ENCODE measurements around the gene GPANK1. TPM values are rescaled to one million over a fixed set of nuclear protein-coding genes. Genes with fewer than 3 reads are reported as not detected.
"Not testable (repeated sequence)": the region's sequence is repeated elsewhere in the genome, so short reads cannot be mapped to it uniquely, and the experiment has no call there.

GPANK1 gene
- total RNA-seq: 18.0 TPM

- peak; percentile 98 for DNase-seq
Measured at GRCh38 chr6:31664790-31665500, at the start of gene GPANK1. GPANK1 (minus strand) TSS chr6:31664997; CDS start chr6:31664478, 519 bp downstream.

- DNase-seq: no peak
Measured at GRCh38 chr6:31713991-31714684, 49.3 kb upstream of the GPANK1 start.

DNA sequence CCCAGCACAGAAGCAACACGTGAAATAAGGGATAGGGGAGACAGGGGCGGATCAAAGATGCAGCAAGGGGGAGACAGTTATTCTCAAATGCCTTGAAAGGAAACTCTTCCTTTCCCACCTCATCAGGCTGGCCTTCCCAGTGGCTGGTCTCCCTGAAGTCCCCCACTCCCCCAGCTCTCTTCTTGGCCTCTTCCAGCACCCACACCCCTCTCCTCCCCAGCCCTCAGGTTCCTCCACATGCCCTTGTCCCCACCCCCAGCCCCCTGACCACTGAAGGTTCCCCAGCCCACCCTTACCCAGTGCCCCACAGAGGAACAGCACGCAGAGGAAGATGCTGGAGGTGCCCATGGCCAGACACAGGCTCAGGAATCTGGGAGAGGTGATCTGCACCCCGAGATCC, 48.7 kb upstream of the GPANK1 start:
- DNase-seq: no peak

- DNase-seq: no peak
Measured at GRCh38 chr6:31712296-31712695, 47.5 kb upstream of the GPANK1 start.

GRCh38 chr6:31711233-31711632, 46.4 kb upstream of the GPANK1 start:
- no peak for DNase-seq

GRCh38 chr6:31710523-31711219, 45.9 kb upstream of the GPANK1 start:
- DNase-seq: no peak

- DNase-seq: not testable (repeated sequence)
Measured at GRCh38 chr6:31709157-31709556, 44.4 kb upstream of the GPANK1 start.

DNA sequence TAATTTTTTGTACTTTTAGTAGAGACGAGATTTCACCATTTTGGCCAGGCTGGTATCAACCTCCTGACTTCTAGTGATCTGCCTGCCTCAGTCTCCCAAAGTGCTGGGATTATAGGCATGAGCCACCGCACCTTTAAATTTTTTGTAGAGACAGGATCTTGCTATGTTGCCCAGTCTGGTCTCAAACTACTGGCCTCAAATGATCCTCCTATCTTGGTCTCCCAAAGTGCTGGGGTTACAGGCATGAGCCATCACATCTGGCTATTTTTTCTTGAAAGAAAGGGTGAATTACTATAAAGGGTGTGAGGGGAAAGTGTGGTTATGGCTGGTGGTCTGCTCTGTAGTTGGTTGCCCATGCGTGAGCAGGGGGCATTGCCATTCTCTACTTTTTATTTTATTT, 43.4 kb upstream of the GPANK1 start:
- no peak for DNase-seq

GRCh38 chr6:31707701-31708100, 42.9 kb upstream of the GPANK1 start:
- no peak for DNase-seq

DNA sequence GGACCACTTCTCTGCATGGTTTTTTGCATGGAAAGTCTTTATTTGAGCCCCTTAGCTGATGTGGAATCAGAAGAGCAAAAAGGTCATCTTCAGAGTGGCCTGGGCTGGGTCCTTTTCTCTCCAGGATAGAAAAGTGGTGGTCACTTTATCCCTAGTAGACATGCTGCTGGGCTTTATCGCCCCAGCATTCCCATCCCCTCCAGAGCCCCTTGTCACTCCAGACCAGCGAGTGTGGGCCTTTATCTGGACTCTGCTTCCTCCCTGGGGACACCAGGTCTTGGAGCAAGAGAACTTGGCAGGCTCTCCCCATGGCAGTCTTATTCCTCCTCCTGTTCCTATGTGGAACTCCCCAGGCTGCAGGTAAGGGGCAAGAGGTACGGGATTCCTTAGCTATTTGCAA, 41.8 kb upstream of the GPANK1 start, which contains the start of gene LY6G6F:
Gene LY6G6F (plus strand): TSS at position 268 of the 400 bp plus-strand sequence. CDS start 41 bp downstream, at position 309.
- no peak for DNase-seq

- DNase-seq: no peak
Measured at GRCh38 chr6:31705931-31706330, 41.1 kb upstream of the GPANK1 start.

GRCh38 chr6:31702819-31703716, 38.3 kb upstream of the GPANK1 start, which contains the start of gene ABHD16A:
ABHD16A (minus strand) TSS chr6:31703324; CDS start chr6:31703281, 43 bp downstream.
- peak; percentile 100 for DNase-seq

- DNase-seq: peak; percentile 25
Measured at GRCh38 chr6:31702405-31702818, 37.6 kb upstream of the GPANK1 start.

- peak; percentile 84 for DNase-seq
Measured at GRCh38 chr6:31701666-31702404, 37.0 kb upstream of the GPANK1 start.

- DNase-seq: no peak
Measured at GRCh38 chr6:31700740-31701401, 36.1 kb upstream of the GPANK1 start.

DNA sequence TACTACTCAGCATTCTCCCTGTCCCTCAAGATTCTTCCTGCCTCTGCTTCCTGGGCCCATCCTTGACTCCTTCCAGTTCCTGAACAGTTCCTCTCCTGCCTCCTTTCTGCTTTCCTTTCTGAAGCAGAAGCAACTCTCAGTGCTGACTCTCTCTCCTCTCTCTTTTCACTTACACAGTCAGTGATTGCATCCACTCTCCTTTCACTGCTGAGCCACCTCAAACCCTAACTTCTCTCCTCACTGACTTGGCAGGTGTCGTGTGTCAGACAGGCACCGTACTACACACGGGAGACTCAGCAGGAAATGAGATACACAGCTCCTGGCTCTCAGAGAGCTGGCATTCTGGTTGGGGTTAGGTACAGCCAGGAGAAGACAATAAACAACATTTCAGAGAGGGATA, 32.8 kb upstream of the GPANK1 start:
- no peak for DNase-seq

DNA sequence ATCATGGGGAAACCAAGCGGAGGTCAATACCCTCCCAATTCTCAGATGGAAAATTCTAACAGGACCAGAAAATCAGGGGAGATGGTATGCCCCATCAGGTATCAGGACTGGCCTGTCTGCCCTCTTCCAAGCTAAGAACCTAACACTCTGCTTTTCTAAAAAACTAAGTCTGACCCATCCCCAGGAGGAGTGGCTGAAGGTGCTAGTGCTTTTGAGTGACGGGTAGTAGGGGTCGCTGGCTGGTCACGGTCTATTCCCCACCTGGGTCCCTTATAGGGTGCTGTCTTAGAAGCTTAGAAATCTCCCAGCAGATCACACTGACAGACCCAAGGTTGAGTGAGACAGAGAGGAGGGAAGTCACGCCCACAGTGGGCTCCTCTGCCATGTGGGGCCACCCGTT, 28.7 kb upstream of the GPANK1 start:
- DNase-seq: no peak

DNA sequence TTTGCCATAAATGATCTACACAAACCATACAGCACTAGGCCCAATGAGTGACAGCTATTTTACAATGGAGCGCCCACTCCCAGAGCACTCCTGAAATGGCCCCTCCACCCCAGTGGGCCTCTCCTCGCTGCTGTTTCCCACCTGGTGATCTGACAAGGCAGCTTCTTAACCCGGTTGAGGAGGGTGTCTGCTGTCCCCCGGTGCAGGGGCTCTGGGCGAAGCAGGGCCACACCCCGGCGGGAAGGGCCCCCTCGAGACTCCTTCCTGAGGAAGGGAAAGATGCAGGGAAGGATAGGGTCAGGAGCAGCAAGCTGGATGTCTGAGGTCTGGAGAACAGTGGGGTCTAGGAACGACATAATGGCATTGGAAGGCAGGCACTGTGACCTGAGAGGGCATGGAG, 28.1 kb upstream of the GPANK1 start:
- DNase-seq: no peak

DNA sequence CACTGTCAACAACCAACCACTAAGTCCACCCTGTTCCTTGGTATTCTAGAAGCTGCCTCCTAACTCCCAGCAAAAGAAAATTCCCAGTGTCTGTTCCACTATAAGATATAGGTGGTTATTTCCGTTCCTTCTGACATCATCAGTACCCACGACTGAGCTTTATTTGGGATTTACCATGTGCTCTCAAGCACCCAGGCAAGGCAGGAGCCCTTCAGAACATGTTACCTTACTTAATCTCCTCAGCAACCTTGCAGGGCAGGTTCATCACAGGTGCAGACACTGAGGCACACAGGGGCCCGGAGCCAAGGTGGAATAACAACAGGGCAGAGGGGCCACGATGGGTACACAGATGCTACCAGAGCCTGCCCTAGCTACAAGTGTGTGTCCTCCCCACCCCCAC, 27.6 kb upstream of the GPANK1 start:
- no peak for DNase-seq

DNA sequence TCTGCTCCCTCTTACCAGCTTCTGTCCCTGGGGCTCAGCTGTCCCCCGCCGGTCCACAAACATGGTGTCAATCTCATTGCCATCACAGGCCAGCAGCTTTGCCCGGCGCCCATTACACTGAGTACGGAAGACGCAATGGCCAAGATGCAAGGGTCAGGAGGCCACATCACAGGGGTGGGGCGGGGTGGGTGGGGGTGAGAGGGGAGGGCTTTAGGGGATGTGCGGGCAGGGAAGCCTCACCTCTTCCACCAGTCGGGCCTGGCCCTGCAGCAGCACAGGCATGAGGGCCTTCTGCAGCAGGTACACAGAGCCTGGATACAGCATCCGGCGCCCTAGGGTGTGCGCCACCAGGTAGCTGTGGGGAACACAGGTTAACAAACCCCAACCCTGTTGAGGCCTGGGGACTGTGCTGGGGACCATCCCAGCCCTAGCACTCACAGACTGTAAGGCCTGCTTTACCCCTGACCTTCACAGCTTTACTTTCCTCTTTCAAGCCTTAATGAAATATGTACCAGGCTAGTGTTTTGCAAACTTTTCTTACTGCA, 26.8 kb upstream of the GPANK1 start:
- DNase-seq: no peak

Measured in tongue (tissue), 2 donors.